GM12878 (cell line): ENCODE results near the gene PRKCG.

Experiments used
- ATF2 ChIP-seq: IDR thresholded peaks from 2 replicates; pipeline ENCODE4 v1.6.1; 2012; ENCODE audit warnings: low read length, inconsistent platforms
- CTCF ChIP-seq, 3 experiments: IDR thresholded peaks in 2 of 3; conservative IDR thresholded peaks in 1 of 3; 2 replicates each; pipeline ENCODE4 v1.5.1; 2011; ENCODE audit warnings: low read depth in 3 of 3, low read length in 3 of 3, mild to moderate bottlenecking in 3 of 3, control low read depth in 2 of 3, moderate library complexity in 2 of 3, inconsistent platforms in 1 of 3, mixed read lengths in 1 of 3; ENCODE audit not compliant: control insufficient read depth in 2 of 3, insufficient read depth in 1 of 3; ENCODE audit errors: extremely low read depth in 1 of 3
- ESRRA ChIP-seq: IDR thresholded peaks from 2 replicates; pipeline ENCODE4 v1.6.1; 2012; ENCODE audit warnings: mild to moderate bottlenecking, low read length, improper control_type of control experiment
- NFYB ChIP-seq: IDR thresholded peaks from 2 replicates; pipeline ENCODE4 v1.6.1; 2011; ENCODE audit warnings: low read depth, mild to moderate bottlenecking, low read length, improper control_type of control experiment, moderate library complexity; ENCODE audit not compliant: insufficient read depth
- POLR2A ChIP-seq: IDR thresholded peaks from 2 replicates; pipeline ENCODE4 v1.6.1; 2011; ENCODE audit warnings: low read depth, mild to moderate bottlenecking, low read length
- RCOR1 ChIP-seq: conservative IDR thresholded peaks from 2 replicates; pipeline ENCODE4 v1.6.1; 2012; ENCODE audit warnings: low read depth, low read length, improper control_type of control experiment
- SIN3A ChIP-seq: IDR thresholded peaks from 2 replicates; pipeline ENCODE4 v1.6.1; 2012; ENCODE audit warnings: low read depth, low read length, improper control_type of control experiment
- SRF ChIP-seq, 2 experiments: IDR thresholded peaks; 2 replicates each; pipeline ENCODE4 v1.6.1; 2011; ENCODE audit warnings: low read depth in 2 of 2, low read length in 2 of 2, mild to moderate bottlenecking in 1 of 2, moderate library complexity in 1 of 2
- TF ChIP-seq, protein P1 (sequence below): fragments of 450-650 bp; IDR thresholded peaks from 2 replicates; pipeline ENCODE4 v1.6.1; 2014; ENCODE audit warnings: mild to moderate bottlenecking

DNA sequence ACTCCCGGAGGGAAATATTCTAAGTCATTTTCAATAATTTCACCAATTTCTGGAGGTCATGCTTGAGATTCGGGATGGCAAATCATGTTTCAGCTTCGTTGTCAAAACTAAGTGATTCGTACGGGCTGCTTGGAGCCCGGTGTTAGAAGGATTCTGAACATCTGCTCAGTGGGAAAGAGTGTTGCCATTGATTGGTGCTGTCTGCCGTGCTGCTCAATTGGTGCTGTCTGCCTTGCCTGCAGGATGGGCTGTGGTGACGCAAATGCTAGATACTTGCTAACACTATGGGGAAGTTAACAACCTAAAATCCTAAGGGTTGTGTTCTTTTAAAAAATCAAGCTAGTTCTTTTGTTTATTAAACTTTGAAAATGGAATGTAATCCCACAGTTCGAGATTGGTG lies 63.4 kb downstream of the PRKCG start:
- TF ChIP-seq ESRRA (no peak), CTCF (IDR thresholded peaks at IDR 0.05 in 2 of 3, conservative IDR thresholded peaks at IDR 0.05 in 1 of 3; ENCODE audit: control insufficient read depth in 2 of 3, extremely low read depth in 1 of 3, insufficient read depth in 1 of 3, low read depth in 3 of 3, low read length in 3 of 3) (no peak), SIN3A (no peak), POLR2A (no peak), ATF2 (no peak), SRF (IDR thresholded peaks at IDR 0.05; ENCODE audit: low read depth in 2 of 2, low read length in 2 of 2) (no peak), NFYB (no peak), RCOR1 (no peak)
- TF ChIP-seq, protein P1, sequence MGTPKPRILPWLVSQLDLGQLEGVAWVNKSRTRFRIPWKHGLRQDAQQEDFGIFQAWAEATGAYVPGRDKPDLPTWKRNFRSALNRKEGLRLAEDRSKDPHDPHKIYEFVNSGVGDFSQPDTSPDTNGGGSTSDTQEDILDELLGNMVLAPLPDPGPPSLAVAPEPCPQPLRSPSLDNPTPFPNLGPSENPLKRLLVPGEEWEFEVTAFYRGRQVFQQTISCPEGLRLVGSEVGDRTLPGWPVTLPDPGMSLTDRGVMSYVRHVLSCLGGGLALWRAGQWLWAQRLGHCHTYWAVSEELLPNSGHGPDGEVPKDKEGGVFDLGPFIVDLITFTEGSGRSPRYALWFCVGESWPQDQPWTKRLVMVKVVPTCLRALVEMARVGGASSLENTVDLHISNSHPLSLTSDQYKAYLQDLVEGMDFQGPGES: no peak
